Measurements from ENCODE around the gene UTP15.
A peak's percentile ranks its signal among the peaks of the same experiment; 100 is the strongest.

UTP15 gene

DNA sequence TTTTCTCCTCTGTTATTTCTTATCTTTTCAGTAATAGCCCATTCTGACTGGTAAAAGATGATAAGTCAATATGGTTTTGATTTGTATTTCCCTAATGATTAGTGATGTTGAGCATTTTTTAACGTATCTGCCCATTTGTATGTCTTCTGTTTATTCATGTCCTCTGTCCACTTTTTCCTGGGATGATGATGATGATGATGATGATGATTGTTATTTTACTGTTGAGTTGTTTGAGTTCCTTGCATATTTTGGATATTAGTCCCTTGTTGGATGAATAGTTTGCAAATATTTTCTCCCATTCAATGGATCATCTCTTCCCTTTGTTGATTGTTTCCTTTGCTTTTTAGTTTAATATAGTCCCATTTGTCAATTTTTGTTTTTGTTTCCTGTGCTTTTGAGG lies 27.0 kb downstream of the UTP15 start:
- no peak for TF ChIP-seq CTCF (IDR thresholded peaks at IDR 0.05; ENCODE audit: low read depth, low read length, missing control alignments)
- H3K4me3 ChIP-seq (ENCODE audit: low read depth, low read length), result no peak overlapping the region
- DNase-seq (ENCODE audit: low read depth), result no peak

DNA sequence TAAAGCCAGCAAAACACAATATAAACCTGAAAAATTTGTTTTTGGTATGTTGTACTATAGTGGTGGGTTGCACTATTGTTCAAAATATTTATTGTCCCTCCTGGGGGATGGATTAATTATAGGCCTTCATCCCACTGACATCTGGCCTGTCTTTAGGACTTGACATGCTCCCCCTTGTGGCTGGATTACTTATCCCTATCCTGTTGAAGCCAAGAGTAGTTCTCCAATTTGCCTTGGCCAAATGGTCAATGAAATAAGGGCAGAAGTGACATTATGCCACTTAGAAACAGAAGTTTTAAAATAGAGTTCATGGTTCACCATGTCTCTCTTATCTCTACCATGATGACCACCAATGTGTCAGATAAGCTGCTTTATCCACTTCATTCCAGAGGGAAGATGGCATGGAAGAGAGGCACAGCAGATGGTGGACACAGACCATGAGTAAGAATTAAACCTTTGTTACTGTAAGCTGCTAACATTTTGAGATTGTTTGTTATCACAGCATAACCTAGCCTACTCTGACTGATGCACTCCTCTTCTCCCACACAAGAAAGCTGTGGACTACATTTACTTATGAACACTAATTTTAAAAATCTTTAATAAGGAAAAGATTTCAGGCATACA lies 31.3 kb downstream of the UTP15 start:
- no peak overlapping the region for H3K4me3 ChIP-seq (ENCODE audit: low read depth, low read length)
- peak; percentile 70 for TF ChIP-seq CTCF (IDR thresholded peaks at IDR 0.05; ENCODE audit: low read depth, low read length, missing control alignments)
- no peak for DNase-seq (ENCODE audit: low read depth)

GRCh38 chr5:73599380-73599779 lies 33.8 kb downstream of the UTP15 start:
- TF ChIP-seq CTCF (IDR thresholded peaks at IDR 0.05; ENCODE audit: low read depth, low read length, missing control alignments), result no peak
- DNase-seq (ENCODE audit: low read depth), result no peak
- H3K4me3 ChIP-seq (ENCODE audit: low read depth, low read length), result no peak overlapping the region

DNA sequence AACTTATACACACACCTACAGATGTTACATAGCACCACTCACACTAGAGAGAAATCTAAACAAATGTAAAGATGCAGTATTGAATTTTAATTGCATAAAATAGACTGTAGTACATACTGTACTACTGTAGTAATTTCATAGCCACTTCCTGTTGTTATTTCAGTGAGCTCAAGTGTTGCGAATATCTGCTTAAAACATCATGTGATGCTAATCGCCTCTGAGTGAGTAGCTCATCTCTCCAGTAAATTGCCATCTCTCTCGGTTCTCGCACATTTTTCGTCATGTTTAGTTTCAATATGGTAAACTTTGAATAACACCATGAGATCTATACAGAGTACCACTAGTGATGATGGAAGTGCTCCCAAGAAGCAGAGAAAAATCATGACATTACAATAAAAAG lies 38.5 kb downstream of the UTP15 start:
- no peak for TF ChIP-seq CTCF (IDR thresholded peaks at IDR 0.05; ENCODE audit: low read depth, low read length, missing control alignments)
- no peak overlapping the region for H3K4me3 ChIP-seq (ENCODE audit: low read depth, low read length)
- DNase-seq (ENCODE audit: low read depth), result no peak

- H3K4me3 ChIP-seq (ENCODE audit: low read depth, low read length), result no peak overlapping the region
- no peak for DNase-seq (ENCODE audit: low read depth)
- TF ChIP-seq CTCF (IDR thresholded peaks at IDR 0.05; ENCODE audit: low read depth, low read length, missing control alignments), result no peak
Measured at GRCh38 chr5:73605223-73606087, 39.9 kb downstream of the UTP15 start.

- H3K4me3 ChIP-seq (ENCODE audit: low read depth, low read length), result no peak overlapping the region
- TF ChIP-seq CTCF (IDR thresholded peaks at IDR 0.05; ENCODE audit: low read depth, low read length, missing control alignments), result no peak
- DNase-seq (ENCODE audit: low read depth), result no peak
Measured at GRCh38 chr5:73606206-73606753, 40.7 kb downstream of the UTP15 start.
